SU-DHL-6 (cell line): ENCODE results near the gene SIRPD.

Experiments used
- EZH2phosphoT487 ChIP-seq: fragments of 200-600 bp; sonication (generic), shearing (Covaris generic); conservative IDR thresholded peaks from 2 replicates; pipeline ENCODE4 v1.6.1; 2018; ENCODE audit warnings: mild to moderate bottlenecking, antibody characterized with exemption, low read length, moderate library complexity, mixed read lengths
- TF ChIP-seq, protein P1 (sequence below): fragments of 200-600 bp; sonication (generic); IDR thresholded peaks from one replicate; pipeline ENCODE4 v1.5.1; 2017; ENCODE audit warnings: antibody characterized with exemption, mild to moderate bottlenecking, low read length, moderate library complexity; ENCODE audit not compliant: insufficient read depth, poor library complexity, severe bottlenecking

DNA sequence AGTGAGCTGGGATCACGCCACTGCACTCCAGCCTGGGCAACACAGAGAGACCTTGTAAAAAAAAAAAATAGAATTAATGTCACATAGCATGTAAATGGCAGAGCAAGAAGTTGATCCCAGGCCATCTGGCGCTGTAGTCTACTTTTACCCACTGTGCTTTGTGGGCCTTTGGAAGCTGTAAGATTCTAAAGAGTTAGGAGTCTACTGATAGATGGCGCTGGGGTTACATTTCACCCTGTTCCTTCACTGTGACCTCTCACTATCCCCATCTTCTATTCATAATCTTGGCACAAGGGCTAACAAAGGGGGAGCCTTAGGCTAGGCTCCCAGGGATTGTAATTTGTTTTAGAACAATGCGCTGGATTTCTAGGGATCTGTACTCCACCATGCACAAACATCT lies 24.4 kb downstream of the SIRPD start:
- TF ChIP-seq, protein P1, sequence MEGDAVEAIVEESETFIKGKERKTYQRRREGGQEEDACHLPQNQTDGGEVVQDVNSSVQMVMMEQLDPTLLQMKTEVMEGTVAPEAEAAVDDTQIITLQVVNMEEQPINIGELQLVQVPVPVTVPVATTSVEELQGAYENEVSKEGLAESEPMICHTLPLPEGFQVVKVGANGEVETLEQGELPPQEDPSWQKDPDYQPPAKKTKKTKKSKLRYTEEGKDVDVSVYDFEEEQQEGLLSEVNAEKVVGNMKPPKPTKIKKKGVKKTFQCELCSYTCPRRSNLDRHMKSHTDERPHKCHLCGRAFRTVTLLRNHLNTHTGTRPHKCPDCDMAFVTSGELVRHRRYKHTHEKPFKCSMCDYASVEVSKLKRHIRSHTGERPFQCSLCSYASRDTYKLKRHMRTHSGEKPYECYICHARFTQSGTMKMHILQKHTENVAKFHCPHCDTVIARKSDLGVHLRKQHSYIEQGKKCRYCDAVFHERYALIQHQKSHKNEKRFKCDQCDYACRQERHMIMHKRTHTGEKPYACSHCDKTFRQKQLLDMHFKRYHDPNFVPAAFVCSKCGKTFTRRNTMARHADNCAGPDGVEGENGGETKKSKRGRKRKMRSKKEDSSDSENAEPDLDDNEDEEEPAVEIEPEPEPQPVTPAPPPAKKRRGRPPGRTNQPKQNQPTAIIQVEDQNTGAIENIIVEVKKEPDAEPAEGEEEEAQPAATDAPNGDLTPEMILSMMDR, result no peak
- no peak for TF ChIP-seq EZH2phosphoT487
